Erythroblast (primary cell): ENCODE measurements around the gene SDR42E1.

Experiments
- GATA1 ChIP-seq: IDR thresholded peaks from 2 replicates; pipeline ENCODE4 v1.6.1; 2011; ENCODE audit warnings: low read depth, mild to moderate bottlenecking, control low read depth, low read length, moderate library complexity
- POLR2A ChIP-seq: IDR thresholded peaks from 2 replicates; pipeline ENCODE4 v1.6.1; 2011; ENCODE audit warnings: mild to moderate bottlenecking, low read length

- TF ChIP-seq POLR2A (no peak), GATA1 (no peak)
Measured at GRCh38 chr16:82005027-82005830, 6.0 kb downstream of the SDR42E1 start.
